IMR-90 (cell line): ENCODE data around the gene FSD1L. TPM values are rescaled to one million over a fixed set of nuclear protein-coding genes. Genes with fewer than 3 reads are reported as not detected.

Experiments used
- ATAC-seq: fragments of 200-7000 bp; cut with Tn5 transposase; 2 replicates; pipeline ENCODE4 v1.9.1; 2020; ENCODE audit warnings: low read depth, mild to moderate bottlenecking, moderate library complexity
- BruUV-seq: library from RNA; stranded (reverse); fragments of 400-500 nt; replicated peaks from 2 replicates; lab custom pipeline; 2021; lab: Mats Ljungman, UMichigan
- CTCF ChIA-PET: fragments of 300-600 bp; formaldehyde crosslinking; extraction: SDS; loops from one replicate; lab custom pipeline; 2021; ENCODE audit warnings: antibody characterized with exemption; lab: Yijun Ruan, JAX
- POLR2A ChIA-PET: fragments of 300-600 bp; sonication (Branson Sonifier 250); formaldehyde crosslinking; loops from one replicate; lab custom pipeline; 2022; ENCODE audit warnings: antibody characterized with exemption; ENCODE audit not compliant: unreplicated experiment; lab: Charles Lee
- DNase-seq: peaks from one replicate; pipeline ENCODE4 v3.0.0; 2013
- H2AFZ ChIP-seq: replicated peaks from 2 replicates; pipeline ENCODE3; 2013; ENCODE audit warnings: low read length, mild to moderate bottlenecking; ENCODE audit not compliant: poor library complexity
- H2AK5ac ChIP-seq: 2 replicates; pipeline ENCODE4 v1.6.1; 2013; ENCODE audit warnings: low read depth, low read length, inconsistent platforms
- H2AK9ac ChIP-seq: replicated peaks from 2 replicates; pipeline ENCODE3; 2013; ENCODE audit warnings: mild to moderate bottlenecking, low read depth, low read length, moderate library complexity; ENCODE audit not compliant: poor library complexity
- H2BK120ac ChIP-seq: 2 replicates; pipeline ENCODE4 v1.6.1; 2013; ENCODE audit warnings: low read depth, low read length, inconsistent platforms
- H2BK15ac ChIP-seq: 3 replicates; pipeline ENCODE4 v1.6.1; 2013; ENCODE audit warnings: low read depth, low read length, inconsistent platforms
- H2BK20ac ChIP-seq: 2 replicates; pipeline ENCODE4 v1.6.1; 2013; ENCODE audit warnings: low read depth, mild to moderate bottlenecking, inconsistent platforms, low read length, moderate library complexity
- H2BK5ac ChIP-seq: 2 replicates; pipeline ENCODE4 v1.6.1; 2013; ENCODE audit warnings: mild to moderate bottlenecking, low read depth, low read length, inconsistent platforms; ENCODE audit not compliant: poor library complexity, severe bottlenecking
- H3K14ac ChIP-seq: replicated peaks from 2 replicates; pipeline ENCODE4 v1.6.1; 2013; ENCODE audit warnings: low read depth, low read length, inconsistent platforms
- H3K18ac ChIP-seq: 2 replicates; pipeline ENCODE4 v1.6.1; 2013; ENCODE audit warnings: low read depth, low read length, control low read depth
- H3K23ac ChIP-seq: 2 replicates; pipeline ENCODE4 v1.6.1; 2013; ENCODE audit warnings: low read depth, low read length, inconsistent platforms
- H3K27ac ChIP-seq: 2 replicates; pipeline ENCODE4 v1.5.1; 2013; ENCODE audit warnings: mild to moderate bottlenecking, control low read depth, low read length; ENCODE audit not compliant: insufficient read depth
- H3K27me3 ChIP-seq: 2 replicates; pipeline ENCODE4 v1.6.1; 2013; ENCODE audit warnings: low read length; ENCODE audit not compliant: control insufficient read depth, insufficient read depth
- H3K36me3 ChIP-seq: 2 replicates; pipeline ENCODE4 v1.6.1; 2013; ENCODE audit warnings: low read length, mixed read lengths; ENCODE audit not compliant: control insufficient read depth, insufficient read depth
- H3K4ac ChIP-seq: 2 replicates; pipeline ENCODE4 v1.6.1; 2013; ENCODE audit warnings: low read depth, low read length, inconsistent platforms
- H3K4me1 ChIP-seq: 2 replicates; pipeline ENCODE4 v1.6.1; 2013; ENCODE audit warnings: low read length, mixed read lengths; ENCODE audit not compliant: control insufficient read depth, insufficient read depth
- H3K4me2 ChIP-seq: 2 replicates; pipeline ENCODE4 v1.6.1; 2013; ENCODE audit warnings: low read depth, mild to moderate bottlenecking, control low read depth, low read length, moderate library complexity
- H3K4me3 ChIP-seq: 2 replicates; pipeline ENCODE4 v1.5.1; 2013; ENCODE audit warnings: low read depth, mild to moderate bottlenecking, control low read depth, low read length, moderate library complexity; ENCODE audit not compliant: insufficient read depth
- H3K56ac ChIP-seq: 2 replicates; pipeline ENCODE4 v1.6.1; 2013; ENCODE audit warnings: low read length, inconsistent platforms; ENCODE audit not compliant: insufficient read depth; ENCODE audit errors: extremely low read depth
- H3K79me1 ChIP-seq, 2 experiments: 2 replicates each; pipeline ENCODE4 v1.6.1; 2013; ENCODE audit warnings: low read length in 2 of 2, inconsistent platforms in 1 of 2, low read depth in 1 of 2
- H3K9ac ChIP-seq: 2 replicates; pipeline ENCODE4 v1.6.1; 2013; ENCODE audit warnings: low read depth, low read length, control low read depth
- H3K9me1 ChIP-seq: 2 replicates; pipeline ENCODE4 v1.6.1; 2013; ENCODE audit warnings: low read length, inconsistent platforms; ENCODE audit not compliant: insufficient read depth
- H3K9me3 ChIP-seq: 2 replicates; pipeline ENCODE4 v1.6.1; 2013; ENCODE audit warnings: low read length; ENCODE audit not compliant: control insufficient read depth, insufficient read depth
- H4K20me1 ChIP-seq: 2 replicates; pipeline ENCODE4 v1.6.1; 2013; ENCODE audit warnings: low read length, inconsistent platforms; ENCODE audit not compliant: insufficient read depth
- H4K5ac ChIP-seq: 2 replicates; pipeline ENCODE4 v1.6.1; 2013; ENCODE audit warnings: mild to moderate bottlenecking, low read depth, low read length, control low read depth
- H4K8ac ChIP-seq, 2 experiments: 2 replicates each; pipeline ENCODE4 v1.6.1; 2013; ENCODE audit warnings: low read depth in 2 of 2, low read length in 2 of 2, control low read depth in 1 of 2, inconsistent platforms in 1 of 2
- H4K91ac ChIP-seq: 2 replicates; pipeline ENCODE4 v1.6.1; 2013; ENCODE audit warnings: low read depth, low read length, inconsistent platforms; ENCODE audit not compliant: insufficient read depth
- CEBPB ChIP-seq: IDR thresholded peaks from 2 replicates; pipeline ENCODE4 v1.6.1; 2012; ENCODE audit warnings: low read depth, low read length, improper control_type of control experiment
- CHD1 ChIP-seq: IDR thresholded peaks from 2 replicates; pipeline ENCODE4 v1.6.1; 2012; ENCODE audit warnings: low read depth, low read length, improper control_type of control experiment
- FOS ChIP-seq: fragments of 150-350 bp; IDR thresholded peaks from 2 replicates; pipeline ENCODE4 v1.6.1; 2016; ENCODE audit warnings: low read depth, low read length
- MAFK ChIP-seq: IDR thresholded peaks from 2 replicates; pipeline ENCODE4 v1.6.1; 2012; ENCODE audit warnings: low read depth, low read length, improper control_type of control experiment
- MXI1 ChIP-seq: IDR thresholded peaks from 2 replicates; pipeline ENCODE4 v1.6.1; 2012; ENCODE audit warnings: low read depth, mild to moderate bottlenecking, low read length, moderate library complexity, borderline replicate concordance
- NFE2L2 ChIP-seq: fragments of 150-350 bp; IDR thresholded peaks from 2 replicates; pipeline ENCODE4 v1.6.1; 2016; ENCODE audit warnings: low read depth, mild to moderate bottlenecking, low read length
- POLR2A ChIP-seq: IDR thresholded peaks from 2 replicates; pipeline ENCODE4 v1.6.1; 2012; ENCODE audit warnings: mild to moderate bottlenecking, low read depth, low read length
- RAD21 ChIP-seq: IDR thresholded peaks from 2 replicates; pipeline ENCODE4 v1.6.1; 2012; ENCODE audit warnings: low read length, improper control_type of control experiment
- RCOR1 ChIP-seq: IDR thresholded peaks from 2 replicates; pipeline ENCODE4 v1.6.1; 2012; ENCODE audit warnings: mild to moderate bottlenecking, low read length, improper control_type of control experiment; ENCODE audit not compliant: insufficient replicate concordance
- RFX5 ChIP-seq: IDR thresholded peaks from 2 replicates; pipeline ENCODE4 v1.8.0; 2012; ENCODE audit warnings: low read depth, mild to moderate bottlenecking, low read length, moderate library complexity
- SMC3 ChIP-seq: fragments of 150-350 bp; IDR thresholded peaks from 2 replicates; pipeline ENCODE4 v1.6.1; 2016; ENCODE audit warnings: low read depth, mild to moderate bottlenecking, antibody characterized with exemption, low read length, moderate library complexity
- WGBS, 2 experiments: methylation state at CpG; one replicate each; pipeline versions ENCODE4 v1.1.5 to v1.1.7; 2013; ENCODE audit warnings: missing lambda C conversion rate in 2 of 2; ENCODE audit not compliant: insufficient read length in 1 of 2; ENCODE audit errors: extremely low coverage in 2 of 2; 5-methylcytosine and 5-hydroxymethylcytosine counted together
- dilution Hi-C: fragments of 300-500 bp; cut with HindIII; formaldehyde crosslinking; loops from one replicate; pipeline ENCODE4 v1.14.3; 2018; ENCODE audit warnings: low sequenced_read_pairs; ENCODE audit not compliant: unreplicated experiment
- in situ Hi-C: fragments of 300-500 bp; cut with MboI; formaldehyde crosslinking; loops from 3 replicates; pipeline ENCODE4 v1.14.3; 2019; ENCODE audit warnings: low sequenced_read_pairs, inconsistent platforms, mixed read lengths
- intact Hi-C: fragments of 100-400 bp; cut with micrococcal nuclease; formaldehyde crosslinking; loops from 2 replicates; pipeline ENCODE4 v1.10.0; 2022
- polyA plus RNA-seq, 3 experiments: library from polyadenylated mRNA; depleted of rRNA; stranded (reverse); fragments of >200 nt; gene quantifications; 2 replicates each; pipeline ENCODE4 v1.2.3, GENCODE V29; 2012; ENCODE audit warnings: low replicate concordance in 1 of 3
- total RNA-seq: library from RNA; depleted of rRNA; stranded (reverse); fragments of >200 nt; gene quantifications from 2 replicates; pipeline ENCODE4 v1.2.3, GENCODE V29; 2012
- TF ChIP-seq, protein P1 (sequence below): conservative IDR thresholded peaks from 2 replicates; pipeline ENCODE4 v1.5.1; 2012; ENCODE audit warnings: mild to moderate bottlenecking, low read depth, low read length, improper control_type of control experiment
- TF ChIP-seq, protein P2 (sequence below): fragments of 150-350 bp; IDR thresholded peaks from 2 replicates; pipeline ENCODE4 v1.6.1; 2017; ENCODE audit warnings: mild to moderate bottlenecking, antibody characterized with exemption, low read length, low read depth

Gene FSD1L
- total and polyA plus RNA-seq, 2 of the 4 experiments (the other 2 are of a cell fraction), result 1.4 to 2.9 TPM

DNA sequence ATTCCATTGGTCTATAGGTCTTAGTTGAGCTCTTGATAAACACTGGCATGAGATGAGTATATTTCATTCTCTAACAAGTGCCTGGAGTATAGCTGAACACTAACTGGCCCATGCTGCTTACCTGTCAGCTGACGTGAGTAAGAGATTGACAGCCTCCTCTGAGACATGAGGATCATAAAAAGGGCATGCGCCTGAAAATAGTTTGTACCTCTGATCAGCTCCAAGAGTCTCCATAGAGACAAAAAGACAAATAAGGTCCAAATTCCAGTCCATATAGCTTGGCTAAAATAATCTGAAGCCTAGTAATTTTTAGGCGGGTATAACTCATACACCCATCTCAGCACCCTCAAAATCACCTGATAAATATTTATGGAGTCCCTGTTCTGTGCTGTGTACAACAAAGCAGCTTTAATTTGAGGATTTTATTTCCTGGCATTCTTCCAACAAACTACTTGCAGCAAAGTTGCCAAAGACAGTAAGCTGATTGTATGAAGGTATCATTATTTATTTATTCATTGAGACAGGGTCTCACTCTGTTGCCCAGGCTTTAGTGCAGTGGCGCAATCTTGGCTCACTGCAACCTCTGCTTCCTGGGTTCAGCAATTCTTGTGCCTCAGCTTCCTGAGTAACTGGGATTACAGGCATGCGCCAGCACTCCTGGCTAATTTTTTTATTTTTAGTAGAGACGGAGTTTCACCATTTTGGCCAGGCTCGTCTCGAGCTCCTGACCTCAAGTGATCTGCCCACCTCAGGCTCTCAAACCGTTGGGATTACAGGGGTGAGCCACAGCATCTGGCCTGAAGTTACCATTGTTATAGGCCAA lies 16.2 kb upstream of the FSD1L start:
- Histone ChIP-seq H3K9me3 (peaks cover 2% of the 10 kb centered on the region; the same call in 1 of the 2 replicates), H2BK5ac (no peak overlapping the region), H3K18ac (no peak overlapping the region), H3K27me3 (no peaks in the 10 kb centered on the region), H2BK20ac (no peak overlapping the region), H3K23ac (no peak overlapping the region), H3K27ac (no peak overlapping the region), H2AFZ (no peak overlapping the region), H4K5ac (no peak overlapping the region), H3K36me3 (no peaks in the 10 kb centered on the region), H3K9ac (no peak overlapping the region), H3K9me1 (no peaks in the 10 kb centered on the region), H3K14ac (no peak overlapping the region), H3K4me3 (no peak overlapping the region), H4K91ac (no peak overlapping the region), H4K8ac (no peak overlapping the region), H3K4ac (no peak overlapping the region), H2AK5ac (no peak overlapping the region), H3K4me1 (no peaks in the 10 kb centered on the region), H3K79me1 (no peaks in the 10 kb centered on the region), H4K20me1 (no peaks in the 10 kb centered on the region), H3K4me2 (no peak overlapping the region), H2BK15ac (no peak overlapping the region), H2BK120ac (no peak overlapping the region), H3K56ac (no peak overlapping the region), H2AK9ac (no peak overlapping the region)
- POLR2A ChIA-PET, result no interaction called here
- dilution Hi-C loops, result no loop called here
- in situ Hi-C loops, result no loop called here
- BruUV-seq, result no TSS peak
- no peak for DNase-seq
- WGBS, 2 experiments, result 89% methylated on average over 5 of the region's 9 CpGs; no CpG with 5 or more reads in 1 of the 2 experiments
- ATAC-seq, result no peak
- TF ChIP-seq POLR2A (no peak), CEBPB (no peak), RAD21 (no peak), MAFK (no peak), CHD1 (no peak), NFE2L2 (no peak), RCOR1 (no peak), RFX5 (no peak), FOS (no peak), SMC3 (no peak), MXI1 (no peak)
- TF ChIP-seq, protein P1, sequence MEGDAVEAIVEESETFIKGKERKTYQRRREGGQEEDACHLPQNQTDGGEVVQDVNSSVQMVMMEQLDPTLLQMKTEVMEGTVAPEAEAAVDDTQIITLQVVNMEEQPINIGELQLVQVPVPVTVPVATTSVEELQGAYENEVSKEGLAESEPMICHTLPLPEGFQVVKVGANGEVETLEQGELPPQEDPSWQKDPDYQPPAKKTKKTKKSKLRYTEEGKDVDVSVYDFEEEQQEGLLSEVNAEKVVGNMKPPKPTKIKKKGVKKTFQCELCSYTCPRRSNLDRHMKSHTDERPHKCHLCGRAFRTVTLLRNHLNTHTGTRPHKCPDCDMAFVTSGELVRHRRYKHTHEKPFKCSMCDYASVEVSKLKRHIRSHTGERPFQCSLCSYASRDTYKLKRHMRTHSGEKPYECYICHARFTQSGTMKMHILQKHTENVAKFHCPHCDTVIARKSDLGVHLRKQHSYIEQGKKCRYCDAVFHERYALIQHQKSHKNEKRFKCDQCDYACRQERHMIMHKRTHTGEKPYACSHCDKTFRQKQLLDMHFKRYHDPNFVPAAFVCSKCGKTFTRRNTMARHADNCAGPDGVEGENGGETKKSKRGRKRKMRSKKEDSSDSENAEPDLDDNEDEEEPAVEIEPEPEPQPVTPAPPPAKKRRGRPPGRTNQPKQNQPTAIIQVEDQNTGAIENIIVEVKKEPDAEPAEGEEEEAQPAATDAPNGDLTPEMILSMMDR, result no peak
- TF ChIP-seq, protein P2, sequence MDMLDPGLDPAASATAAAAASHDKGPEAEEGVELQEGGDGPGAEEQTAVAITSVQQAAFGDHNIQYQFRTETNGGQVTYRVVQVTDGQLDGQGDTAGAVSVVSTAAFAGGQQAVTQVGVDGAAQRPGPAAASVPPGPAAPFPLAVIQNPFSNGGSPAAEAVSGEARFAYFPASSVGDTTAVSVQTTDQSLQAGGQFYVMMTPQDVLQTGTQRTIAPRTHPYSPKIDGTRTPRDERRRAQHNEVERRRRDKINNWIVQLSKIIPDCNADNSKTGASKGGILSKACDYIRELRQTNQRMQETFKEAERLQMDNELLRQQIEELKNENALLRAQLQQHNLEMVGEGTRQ, result no peak
- intact Hi-C loops, result no loop called here
- CTCF ChIA-PET, result no interaction called here
